Ectodermal cell (in vitro differentiated cells): ENCODE measurements around the gene NOS3.
"Not testable (repeated sequence)": the region's sequence is repeated elsewhere in the genome, so short reads cannot be mapped to it uniquely, and the experiment has no call there.

Experiments
- H3K27ac ChIP-seq: 2 replicates; pipeline ENCODE4 v1.7.0; 2013; ENCODE audit warnings: mild to moderate bottlenecking, low read depth, low read length; ENCODE audit not compliant: insufficient read depth, poor library complexity, severe bottlenecking
- H3K27me3 ChIP-seq: 2 replicates; pipeline ENCODE4 v1.7.0; 2013; ENCODE audit warnings: mild to moderate bottlenecking, low read length; ENCODE audit not compliant: insufficient read depth, control insufficient read depth, poor library complexity, severe bottlenecking
- H3K36me3 ChIP-seq: one replicate; pipeline ENCODE4 v1.7.0; 2013; ENCODE audit warnings: low read length; ENCODE audit not compliant: control insufficient read depth, insufficient read depth
- H3K4me1 ChIP-seq: one replicate; pipeline ENCODE4 v1.7.0; 2013; ENCODE audit warnings: low read length; ENCODE audit not compliant: control insufficient read depth, insufficient read depth
- H3K4me3 ChIP-seq: 2 replicates; pipeline ENCODE4 v1.7.0; 2013; ENCODE audit warnings: low read depth, low read length, control low read depth; ENCODE audit not compliant: insufficient read depth
- H3K9me3 ChIP-seq: 2 replicates; pipeline ENCODE4 v1.7.0; 2013; ENCODE audit warnings: mild to moderate bottlenecking, low read length, moderate library complexity; ENCODE audit not compliant: control insufficient read depth
- WGBS, 2 experiments: methylation state at CpG; one replicate each; pipeline ENCODE4 v1.1.7; 2013; ENCODE audit warnings: missing lambda C conversion rate in 2 of 2; 5-methylcytosine and 5-hydroxymethylcytosine counted together

The NOS3 gene

GRCh38 chr7:151010307-151011096, 19.7 kb downstream of the NOS3 start:
- Histone ChIP-seq H3K27me3 (no peaks in the 10 kb centered on the region), H3K4me1 (peaks cover 33% of the 10 kb centered on the region), H3K36me3 (no peaks in the 10 kb centered on the region), H3K27ac (no peak overlapping the region), H3K9me3 (no peaks in the 10 kb centered on the region), H3K4me3 (peak overlapping the region; percentile 34)
- WGBS, 2 experiments, result 21 to 25% methylated on average over 18 of the region's 18 CpGs

GRCh38 chr7:151011097-151011409, 20.2 kb downstream of the NOS3 start:
- H3K4me1 ChIP-seq, result peaks cover 33% of the 10 kb centered on the region
- H3K27ac ChIP-seq, result no peak overlapping the region
- no peaks in the 10 kb centered on the region for H3K27me3 ChIP-seq
- 62 to 73% methylated on average over 1 of the region's 1 CpG for WGBS, 2 experiments
- no peaks in the 10 kb centered on the region for H3K36me3 ChIP-seq
- peak overlapping the region; percentile 34 for H3K4me3 ChIP-seq
- no peaks in the 10 kb centered on the region for H3K9me3 ChIP-seq

- not testable (repeated sequence) for H3K9me3 ChIP-seq, H3K36me3 ChIP-seq, H3K4me3 ChIP-seq, H3K27me3 ChIP-seq, H3K27ac ChIP-seq
- 85 to 86% methylated on average over 12 of the region's 12 CpGs for WGBS, 2 experiments
- peaks cover 33% of the 10 kb centered on the region for H3K4me1 ChIP-seq
Measured at GRCh38 chr7:151011616-151012015, 20.8 kb downstream of the NOS3 start.

GRCh38 chr7:151012031-151012692, 21.3 kb downstream of the NOS3 start:
- Histone ChIP-seq H3K4me3 (no peak overlapping the region), H3K27ac (no peak overlapping the region), H3K27me3 (peaks cover under 1% of the 10 kb centered on the region), H3K9me3 (no peaks in the 10 kb centered on the region), H3K36me3 (no peaks in the 10 kb centered on the region), H3K4me1 (peaks cover 33% of the 10 kb centered on the region)
- WGBS, 2 experiments, result 85 to 89% methylated on average over 6 of the region's 6 CpGs

GRCh38 chr7:151012911-151013347, 22.1 kb downstream of the NOS3 start:
- peaks cover 8% of the 10 kb centered on the region for H3K27me3 ChIP-seq
- no peak overlapping the region for H3K4me3 ChIP-seq
- no peaks in the 10 kb centered on the region for H3K9me3 ChIP-seq
- no peak overlapping the region for H3K27ac ChIP-seq
- H3K4me1 ChIP-seq, result peaks cover 31% of the 10 kb centered on the region
- 42 to 43% methylated on average over 23 of the region's 23 CpGs for WGBS, 2 experiments
- no peaks in the 10 kb centered on the region for H3K36me3 ChIP-seq

- Histone ChIP-seq H3K36me3 (no peaks in the 10 kb centered on the region), H3K9me3 (no peaks in the 10 kb centered on the region), H3K4me3 (no peak overlapping the region), H3K27me3 (peaks cover 12% of the 10 kb centered on the region), H3K4me1 (peaks cover 27% of the 10 kb centered on the region), H3K27ac (no peak overlapping the region)
- 55 to 60% methylated on average over 26 of the region's 26 CpGs for WGBS, 2 experiments
Measured at GRCh38 chr7:151013356-151013732, 22.5 kb downstream of the NOS3 start.

GRCh38 chr7:151013733-151014497, 23.1 kb downstream of the NOS3 start:
- H3K9me3 ChIP-seq, result no peaks in the 10 kb centered on the region
- H3K27ac ChIP-seq, result no peak overlapping the region
- no peaks in the 10 kb centered on the region for H3K36me3 ChIP-seq
- peaks cover 28% of the 10 kb centered on the region for H3K4me1 ChIP-seq
- H3K4me3 ChIP-seq, result peak overlapping the region; percentile 22
- peaks cover 18% of the 10 kb centered on the region for H3K27me3 ChIP-seq
- 69 to 75% methylated on average over 55 of the region's 55 CpGs for WGBS, 2 experiments

- Histone ChIP-seq H3K27me3 (peaks cover 28% of the 10 kb centered on the region), H3K27ac (no peak overlapping the region), H3K36me3 (no peaks in the 10 kb centered on the region), H3K4me1 (peaks cover 26% of the 10 kb centered on the region), H3K4me3 (no peak overlapping the region), H3K9me3 (no peaks in the 10 kb centered on the region)
- WGBS, 2 experiments, result 93 to 94% methylated on average over 8 of the region's 8 CpGs
Measured at GRCh38 chr7:151014950-151015349, 24.1 kb downstream of the NOS3 start.

GRCh38 chr7:151015967-151016366, 25.1 kb downstream of the NOS3 start:
- Histone ChIP-seq H3K27ac (no peak overlapping the region), H3K4me3 (no peak overlapping the region), H3K4me1 (peaks cover 27% of the 10 kb centered on the region), H3K27me3 (peaks cover 28% of the 10 kb centered on the region), H3K36me3 (no peaks in the 10 kb centered on the region), H3K9me3 (no peaks in the 10 kb centered on the region)
- WGBS, 2 experiments, result 91% methylated on average over 5 of the region's 5 CpGs

GRCh38 chr7:151016505-151016904, 25.7 kb downstream of the NOS3 start:
- no peaks in the 10 kb centered on the region for H3K9me3 ChIP-seq
- H3K4me3 ChIP-seq, result no peak overlapping the region
- WGBS, 2 experiments, result 93 to 94% methylated on average over 8 of the region's 8 CpGs
- H3K27me3 ChIP-seq, result peaks cover 28% of the 10 kb centered on the region
- no peak overlapping the region for H3K27ac ChIP-seq
- no peaks in the 10 kb centered on the region for H3K36me3 ChIP-seq
- H3K4me1 ChIP-seq, result peaks cover 30% of the 10 kb centered on the region
